Aorta (tissue), 5 donors: Measurements from ENCODE around the gene HAS3. TPM values are rescaled to one million over a fixed set of nuclear protein-coding genes. Genes with fewer than 3 reads are reported as not detected.

Experiments
- ATAC-seq: fragments of 200-7000 bp; cut with Tn5 transposase; one replicate; pipeline ENCODE4 v1.9.1; 2022; ENCODE audit warnings: moderate library complexity; ENCODE audit not compliant: low FRiP score
- DNase-seq, 2 donors: peaks; one replicate each; pipeline ENCODE4 v3.0.0-alpha.2; 2020
- H3K27ac ChIP-seq, 2 donors: one replicate each; pipeline ENCODE4 v1.5.1; 2013; ENCODE audit warnings: low read length in 2 of 2, mild to moderate bottlenecking in 2 of 2, moderate library complexity in 2 of 2, control low read depth in 1 of 2, inconsistent platforms in 1 of 2, low read depth in 1 of 2
- H3K27me3 ChIP-seq, 2 donors: one replicate each; pipeline ENCODE4 v1.6.1; 2013; ENCODE audit warnings: control low read depth in 1 of 2, low read length in 1 of 2, mild to moderate bottlenecking in 1 of 2, moderate library complexity in 1 of 2; ENCODE audit not compliant: insufficient read depth in 2 of 2, control insufficient read depth in 1 of 2
- H3K36me3 ChIP-seq, 2 donors: one replicate each; pipeline ENCODE4 v1.6.1; 2013; ENCODE audit warnings: control low read depth in 1 of 2, low read length in 1 of 2, mild to moderate bottlenecking in 1 of 2; ENCODE audit not compliant: insufficient read depth in 2 of 2, control insufficient read depth in 1 of 2
- H3K4me1 ChIP-seq, 2 donors: one replicate each; pipeline ENCODE4 v1.6.1; 2013; ENCODE audit warnings: low read length in 2 of 2, control low read depth in 1 of 2, mild to moderate bottlenecking in 1 of 2, moderate library complexity in 1 of 2; ENCODE audit not compliant: insufficient read depth in 2 of 2, control insufficient read depth in 1 of 2
- H3K4me3 ChIP-seq, 2 donors: one replicate each; pipeline ENCODE4 v1.5.1; 2013; ENCODE audit warnings: low read length in 2 of 2, control low read depth in 1 of 2, mild to moderate bottlenecking in 1 of 2
- H3K9me3 ChIP-seq: one replicate; pipeline ENCODE4 v1.6.1; 2013; ENCODE audit warnings: mild to moderate bottlenecking, low read length; ENCODE audit not compliant: control insufficient read depth
- WGBS, 2 donors: extraction: QIAGEN DNeasy Blood & Tissue Kit; methylation state at CpG; one replicate each; pipeline ENCODE4 v1.1.7; 2013; 5-methylcytosine and 5-hydroxymethylcytosine counted together
- intact Hi-C, 2 donors: fragments of 100-400 bp; cut with DNase I; formaldehyde crosslinking; loops; one replicate each; pipeline versions ENCODE4 v1.14.2 to v1.15.0; 2022
- polyA plus RNA-seq, 2 donors: library from polyadenylated mRNA; stranded (reverse); fragments of 200-250 nt; gene quantifications; one replicate each; pipeline ENCODE4 v1.2.3, GENCODE V29; 2013
- total RNA-seq, 2 donors: library from RNA; stranded (reverse); fragmentation: NEBNext Ultra II Directional; extraction: Animal tissue kit (Norgen Biotek cat#: 25700); gene quantifications; one replicate each; pipeline ENCODE4 v1.2.1, GENCODE V29; 2021
- donor health status: healthy with polysubstance abuse.
- donor health status: Bipolar disorder and iron deficiency.
- donor health status: DM: no; HTN: no; CAD: no.
- donor health status: DM: no; HTN: no; CAD: no.
- donor health status: DM: yes; HTN: yes; CAD: no.

The HAS3 gene
- total and polyA plus RNA-seq, 4 donors, result 0.54 to 1.3 (median 0.78) TPM

DNA sequence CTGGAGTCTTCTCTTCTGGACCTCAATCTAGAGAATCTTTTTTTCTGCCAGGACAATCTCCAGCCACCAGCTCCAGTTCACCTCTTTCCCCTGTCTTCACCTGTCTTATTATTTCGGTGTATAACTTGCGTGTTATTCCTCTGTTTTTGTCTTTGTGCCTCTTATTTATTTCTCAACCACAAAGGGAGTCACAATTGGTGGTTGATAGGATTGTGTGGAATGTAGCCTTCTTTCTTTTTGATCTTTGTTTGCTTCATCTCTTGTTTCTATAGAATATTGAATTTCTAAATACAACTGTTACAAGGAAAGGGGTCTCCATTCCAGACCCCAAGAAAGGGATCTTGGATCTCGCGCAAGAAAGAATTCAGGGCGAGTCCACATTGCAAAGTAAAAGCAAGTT is 35.9 kb upstream of the HAS3 start:
- ATAC-seq, result no peak
- intact Hi-C loops, result no loop called here
- WGBS, 2 donors, result 98 to 99% methylated on average over 5 of the region's 5 CpGs

DNA sequence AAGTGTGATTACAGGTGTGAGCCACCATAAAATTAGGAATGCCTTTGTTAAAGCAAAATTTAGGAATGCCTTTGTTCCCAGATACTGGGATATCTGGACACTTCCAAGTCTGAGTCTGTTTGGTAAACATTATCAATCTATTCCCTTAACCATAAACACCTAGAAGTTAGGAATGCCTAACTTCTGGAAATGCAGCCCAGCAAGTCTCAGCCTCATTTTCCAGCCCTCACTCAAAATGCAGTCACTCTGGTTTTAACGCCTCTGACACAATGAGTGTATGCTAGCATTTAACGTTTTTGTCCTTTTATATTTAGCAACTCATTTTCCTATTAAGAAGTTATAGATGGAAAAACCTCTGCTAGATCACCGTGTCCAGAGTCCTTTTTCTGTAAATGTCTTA is 34.4 kb upstream of the HAS3 start:
- WGBS, 2 donors, result 78% methylated on average over 3 of the region's 3 CpGs
- H3K9me3 ChIP-seq, result no peaks in the 10 kb centered on the region
- DNase-seq (no peak), ATAC-seq (no peak)
- no peaks in the 10 kb centered on the region for H3K36me3 ChIP-seq
- H3K27ac ChIP-seq, result no peak overlapping the region
- H3K27me3 ChIP-seq, result no peaks in the 10 kb centered on the region
- intact Hi-C loops, result no loop called here
- no peaks in the 10 kb centered on the region for H3K4me1 ChIP-seq
- no peak overlapping the region for H3K4me3 ChIP-seq

More for the DNA sequence above, 35.9 kb upstream of the HAS3 start:
- Histone ChIP-seq H3K27me3 (no peaks in the 10 kb centered on the region), H3K9me3 (no peaks in the 10 kb centered on the region), H3K36me3 (no peaks in the 10 kb centered on the region), H3K4me1 (peaks cover 0 to 3% of the 10 kb centered on the region in 2 donors), H3K4me3 (no peak overlapping the region), H3K27ac (no peak overlapping the region)
- no peak for DNase-seq

DNA sequence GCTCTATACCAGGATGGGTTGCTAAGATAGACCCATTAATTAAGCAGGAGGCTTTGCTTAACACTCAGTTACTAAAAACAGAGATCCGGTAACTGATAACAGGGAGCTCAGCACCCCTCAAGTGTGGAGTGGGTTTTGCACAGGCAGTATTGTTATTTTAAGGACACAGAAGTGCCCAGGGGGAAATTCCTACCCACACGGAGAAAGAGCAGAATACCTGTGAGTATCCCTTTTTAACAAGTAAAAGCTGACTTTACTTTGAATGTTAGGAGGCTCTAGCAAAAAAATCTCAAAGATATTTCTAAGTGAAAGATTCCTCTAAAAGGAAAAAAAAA is 32.8 kb upstream of the HAS3 start:
- Histone ChIP-seq H3K27me3 (no peaks in the 10 kb centered on the region), H3K4me3 (no peak overlapping the region), H3K4me1 (no peaks in the 10 kb centered on the region), H3K9me3 (no peaks in the 10 kb centered on the region), H3K27ac (no peak overlapping the region), H3K36me3 (no peaks in the 10 kb centered on the region)
- no peak for DNase-seq
- 65 to 89% methylated on average over 2 of the region's 2 CpGs for WGBS, 2 donors
- no peak for ATAC-seq
- intact Hi-C loops, result no loop called here

GRCh38 chr16:69073181-69073702 is 32.2 kb upstream of the HAS3 start:
- DNase-seq (no peak), ATAC-seq (no peak)
- H3K36me3 ChIP-seq, result no peaks in the 10 kb centered on the region
- 93 to 94% methylated on average over 10 of the region's 10 CpGs for WGBS, 2 donors
- intact Hi-C loops, result no loop called here
- H3K4me1 ChIP-seq, result no peaks in the 10 kb centered on the region
- H3K4me3 ChIP-seq, result no peak overlapping the region
- H3K9me3 ChIP-seq, result no peaks in the 10 kb centered on the region
- no peak overlapping the region for H3K27ac ChIP-seq
- no peaks in the 10 kb centered on the region for H3K27me3 ChIP-seq

DNA sequence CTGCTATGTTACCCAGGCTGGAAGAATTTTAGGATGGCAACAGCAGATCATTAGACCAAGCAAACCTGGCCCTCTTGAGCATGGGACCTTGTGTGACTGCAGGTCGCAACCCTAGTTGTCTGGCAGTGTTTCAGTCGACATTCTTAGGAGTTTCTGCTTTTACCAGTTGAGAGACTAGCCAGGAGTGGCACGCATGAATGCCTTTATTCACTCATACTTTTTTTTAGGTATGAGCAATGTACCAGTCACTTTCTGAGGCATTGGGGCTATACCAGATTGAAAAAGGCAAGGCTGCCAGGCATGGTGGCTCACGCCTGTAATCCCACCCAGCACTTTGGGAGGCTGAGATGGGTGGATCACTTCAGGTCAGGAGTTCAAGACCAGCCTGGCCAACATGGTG is 28.2 kb upstream of the HAS3 start:
- Histone ChIP-seq H3K9me3 (no peaks in the 10 kb centered on the region), H3K27ac (no peak overlapping the region), H3K4me1 (no peaks in the 10 kb centered on the region), H3K36me3 (no peaks in the 10 kb centered on the region), H3K4me3 (no peak overlapping the region), H3K27me3 (no peaks in the 10 kb centered on the region)
- no peak for DNase-seq
- intact Hi-C loops, result no loop called here
- 78 to 79% methylated on average over 4 of the region's 4 CpGs for WGBS, 2 donors
- ATAC-seq, result no peak

- Histone ChIP-seq H3K9me3 (no peaks in the 10 kb centered on the region), H3K4me3 (no peak overlapping the region), H3K27ac (no peak overlapping the region), H3K36me3 (no peaks in the 10 kb centered on the region), H3K27me3 (no peaks in the 10 kb centered on the region), H3K4me1 (no peaks in the 10 kb centered on the region)
- DNase-seq, result no peak
- no peak for ATAC-seq
- intact Hi-C loops, result no loop called here
- WGBS, 2 donors, result 78 to 84% methylated on average over 7 of the region's 7 CpGs
These were observed 27.4 kb upstream of the HAS3 start for GRCh38 chr16:69078073-69078472.

DNA sequence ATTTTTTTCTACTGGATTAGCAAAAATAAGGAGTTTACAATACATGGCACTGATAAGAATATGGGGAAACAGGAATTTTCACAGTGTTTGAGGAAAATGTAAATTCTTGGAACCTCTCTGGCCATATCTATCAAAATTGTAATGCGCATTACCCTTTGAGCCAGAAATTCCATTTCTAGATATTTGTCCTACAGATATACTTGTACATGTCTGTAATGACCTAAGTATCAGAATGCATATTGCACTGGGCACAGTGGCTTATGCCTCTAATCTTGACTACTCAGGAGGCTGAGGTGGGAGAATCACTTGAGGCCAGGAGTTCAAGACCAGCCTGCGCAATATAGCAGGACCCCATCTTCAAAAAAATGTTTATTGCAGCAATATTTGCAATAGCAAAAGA is 25.8 kb upstream of the HAS3 start:
- Histone ChIP-seq H3K4me3 (no peak overlapping the region), H3K27me3 (no peaks in the 10 kb centered on the region), H3K9me3 (no peaks in the 10 kb centered on the region), H3K27ac (no peak overlapping the region), H3K36me3 (peaks cover 0 to 2% of the 10 kb centered on the region in 2 donors), H3K4me1 (no peaks in the 10 kb centered on the region)
- DNase-seq (no peak), ATAC-seq (no peak)
- 98 to 100% methylated on average over 2 of the region's 2 CpGs for WGBS, 2 donors
- intact Hi-C loops, result no loop called here

DNA sequence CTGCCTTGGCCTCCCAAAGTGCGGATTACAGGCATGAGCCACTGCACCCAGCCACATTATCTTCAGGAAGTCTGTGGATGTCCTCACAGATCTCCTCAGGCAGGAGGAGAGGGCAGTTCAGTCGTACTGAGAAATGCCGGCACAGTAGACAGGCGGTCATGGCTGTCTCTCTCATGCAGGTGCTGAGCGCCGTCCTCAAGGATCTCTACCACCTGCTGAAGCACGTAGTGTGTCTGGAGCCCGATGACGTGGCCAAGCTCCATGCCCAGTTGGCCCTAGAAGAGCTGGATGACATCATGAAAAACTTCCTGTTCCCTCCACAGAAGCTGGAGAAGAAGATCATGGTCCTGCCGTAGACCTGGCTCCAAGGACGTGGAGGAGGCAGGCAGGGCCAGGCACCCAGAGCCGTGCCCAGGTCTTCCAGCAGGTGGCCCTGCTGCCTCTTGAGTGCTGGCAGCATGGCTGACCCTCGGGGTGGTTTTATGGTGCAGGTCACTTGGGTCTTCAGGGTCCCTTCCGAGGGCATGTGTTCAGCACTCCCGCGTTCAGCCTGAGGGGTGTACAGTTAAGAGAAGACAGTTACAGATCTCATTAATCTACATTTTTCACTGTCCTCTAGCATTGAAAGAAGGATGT is 22.0 kb upstream of the HAS3 start:
- Histone ChIP-seq H3K36me3 (peaks cover 0 to 2% of the 10 kb centered on the region in 2 donors), H3K4me3 (no peak overlapping the region), H3K4me1 (no peaks in the 10 kb centered on the region), H3K9me3 (no peaks in the 10 kb centered on the region), H3K27ac (no peak overlapping the region), H3K27me3 (no peaks in the 10 kb centered on the region)
- DNase-seq, result no peak
- 91 to 94% methylated on average over 16 of the region's 16 CpGs for WGBS, 2 donors
- ATAC-seq, result no peak
- intact Hi-C loops, result no loop called here

DNA sequence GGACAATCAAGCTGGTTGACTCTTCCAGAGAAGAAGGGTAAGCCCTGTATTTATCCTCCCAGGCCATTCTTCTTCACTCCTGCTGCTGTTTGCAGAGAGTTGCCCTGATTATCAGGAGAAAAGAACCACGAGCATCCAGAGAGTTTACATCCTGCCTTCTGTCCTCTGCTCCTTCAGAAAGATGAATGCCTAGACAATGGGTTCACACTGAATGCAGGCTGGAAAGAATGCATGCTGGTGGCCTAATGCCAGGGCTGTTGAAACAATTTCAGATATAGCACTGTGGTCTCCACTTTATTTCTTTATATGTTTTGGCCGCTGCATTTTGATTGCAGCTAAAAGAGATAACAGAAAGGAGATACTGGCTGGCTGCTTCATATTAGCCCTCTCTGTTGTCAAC is 21.2 kb upstream of the HAS3 start:
- Histone ChIP-seq H3K9me3 (no peaks in the 10 kb centered on the region), H3K4me3 (no peak overlapping the region), H3K27ac (no peak overlapping the region), H3K4me1 (no peaks in the 10 kb centered on the region), H3K36me3 (peaks cover 0 to 2% of the 10 kb centered on the region in 2 donors), H3K27me3 (no peaks in the 10 kb centered on the region)
- no peak for DNase-seq
- intact Hi-C loops, result no loop called here
- WGBS, 2 donors, result 16 to 28% methylated on average over 2 of the region's 2 CpGs
- ATAC-seq, result no peak
